GM06990 (cell line): ENCODE data around the gene DCUN1D3.

ENCODE experiments used
- DNase-seq: peaks from one replicate; pipeline ENCODE4 v3.0.0-alpha.2; 2011; ENCODE audit not compliant: insufficient read length; ENCODE audit errors: extremely low read depth
- H3K27me3 ChIP-seq: replicated peaks from 2 replicates; pipeline ENCODE4 v1.6.0; 2011; ENCODE audit warnings: low read length; ENCODE audit not compliant: control insufficient read depth, insufficient read depth
- H3K36me3 ChIP-seq: 2 replicates; pipeline ENCODE4 v1.5.1; 2011; ENCODE audit warnings: low read length; ENCODE audit not compliant: control insufficient read depth, insufficient read depth
- H3K4me3 ChIP-seq: replicated peaks from 2 replicates; pipeline ENCODE4 v1.5.1; 2011; ENCODE audit warnings: low read depth, mild to moderate bottlenecking, control low read depth, low read length
- CTCF ChIP-seq: IDR thresholded peaks from 2 replicates; pipeline ENCODE4 v1.5.1; 2011; ENCODE audit warnings: low read length, control low read depth, mild to moderate bottlenecking, inconsistent platforms; ENCODE audit not compliant: insufficient read depth, poor library complexity, severe bottlenecking

Gene DCUN1D3

GRCh38 chr16:20883554-20884239 lies 16.5 kb downstream of the DCUN1D3 start:
- no peaks in the 10 kb centered on the region; the same call in 1 of the 2 replicates for H3K36me3 ChIP-seq
- no peak for DNase-seq
- no peaks in the 10 kb centered on the region for H3K27me3 ChIP-seq
- TF ChIP-seq CTCF, result no peak
- no peak overlapping the region for H3K4me3 ChIP-seq

- no peak for DNase-seq
- Histone ChIP-seq H3K36me3 (no peaks in the 10 kb centered on the region), H3K27me3 (no peaks in the 10 kb centered on the region), H3K4me3 (no peak overlapping the region)
- no peak for TF ChIP-seq CTCF
Observed at GRCh38 chr16:20881503-20881878, 18.7 kb downstream of the DCUN1D3 start.

GRCh38 chr16:20880867-20881502 lies 19.2 kb downstream of the DCUN1D3 start:
- H3K27me3 ChIP-seq, result no peaks in the 10 kb centered on the region
- H3K36me3 ChIP-seq, result no peaks in the 10 kb centered on the region
- DNase-seq, result no peak
- H3K4me3 ChIP-seq, result no peak overlapping the region
- no peak for TF ChIP-seq CTCF

- no peaks in the 10 kb centered on the region for H3K36me3 ChIP-seq
- no peaks in the 10 kb centered on the region for H3K27me3 ChIP-seq
- DNase-seq, result peak; percentile 41
- H3K4me3 ChIP-seq, result peak overlapping the region; percentile 3; the same call in 1 of the 2 replicates
- TF ChIP-seq CTCF, result no peak
Observed at GRCh38 chr16:20879175-20880040, 20.8 kb downstream of the DCUN1D3 start.

GRCh38 chr16:20878682-20879147 lies 21.4 kb downstream of the DCUN1D3 start:
- Histone ChIP-seq H3K4me3 (peak overlapping the region; percentile 25; the same call in 1 of the 2 replicates), H3K27me3 (no peaks in the 10 kb centered on the region), H3K36me3 (no peaks in the 10 kb centered on the region)
- DNase-seq, result no peak
- no peak for TF ChIP-seq CTCF
